ENCODE measurements around the gene MZB1.
"Not testable (repeated sequence)": the region's sequence is repeated elsewhere in the genome, so short reads cannot be mapped to it uniquely, and the experiment has no call there.

The MZB1 gene

DNA sequence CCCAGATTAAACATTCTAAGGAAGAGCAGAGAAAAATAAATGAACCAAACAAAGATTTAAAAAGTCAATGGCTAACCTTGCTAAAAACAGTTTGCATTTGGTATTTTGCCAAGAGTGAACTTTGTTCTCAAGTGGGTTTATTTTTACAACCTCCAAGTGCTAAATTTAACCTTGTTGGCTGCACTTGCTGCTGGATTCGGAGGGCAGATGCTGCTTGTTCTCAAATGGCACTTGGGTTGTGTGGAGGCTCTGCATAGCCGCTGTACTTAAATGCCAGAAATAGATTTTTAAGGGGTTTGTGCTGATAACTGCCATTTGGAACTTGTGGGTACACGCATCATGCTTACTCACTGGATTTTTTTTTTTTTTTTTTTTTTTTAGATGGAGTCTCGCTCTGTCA is 27.5 kb upstream of the MZB1 start:
- H3K9ac ChIP-seq (ENCODE audit: low read length), result no peak overlapping the region
- peaks cover 7% of the 10 kb centered on the region for H3K36me3 ChIP-seq (ENCODE audit: control insufficient read depth, insufficient read depth, low read length)
- no peaks in the 10 kb centered on the region for H3K27me3 ChIP-seq (ENCODE audit: control insufficient read depth, insufficient read depth, low read length)
- H3K4me3 ChIP-seq (ENCODE audit: low read length), result no peak overlapping the region
- no peak overlapping the region for H3K27ac ChIP-seq (ENCODE audit: low read depth, low read length)
- H3K4me1 ChIP-seq (ENCODE audit: control insufficient read depth, insufficient read depth, low read length), result peaks cover 23% of the 10 kb centered on the region

DNA sequence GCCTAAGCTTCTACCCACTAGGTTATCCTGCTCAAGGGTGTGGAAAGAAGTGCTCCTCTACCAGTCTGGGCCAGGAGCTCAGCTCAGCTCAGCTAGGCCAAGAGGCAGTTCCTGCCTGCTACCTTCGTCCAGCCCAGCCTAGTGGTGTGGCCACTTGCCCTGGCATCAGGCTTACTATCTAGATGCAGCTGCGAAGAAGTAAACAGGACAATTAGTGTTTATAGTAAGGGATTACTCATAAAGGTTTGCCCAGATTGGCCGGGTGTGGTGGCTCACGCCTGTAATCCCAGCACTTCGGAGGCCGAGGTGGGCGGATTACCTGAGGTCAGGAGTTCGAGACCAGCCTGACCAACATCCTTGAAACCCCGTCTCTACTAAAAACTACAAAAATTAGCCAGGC is 26.9 kb upstream of the MZB1 start:
- no peak overlapping the region for H3K9ac ChIP-seq (ENCODE audit: low read length)

GRCh38 chr5:139415869-139416268 is 26.2 kb upstream of the MZB1 start:
- no peaks in the 10 kb centered on the region for H3K27me3 ChIP-seq (ENCODE audit: control insufficient read depth, insufficient read depth, low read length)
- no peak overlapping the region for H3K4me3 ChIP-seq (ENCODE audit: low read length)
- H3K9ac ChIP-seq (ENCODE audit: low read length), result no peak overlapping the region
- H3K27ac ChIP-seq (ENCODE audit: low read depth, low read length), result no peak overlapping the region
- peaks cover 7% of the 10 kb centered on the region for H3K36me3 ChIP-seq (ENCODE audit: control insufficient read depth, insufficient read depth, low read length)
- H3K4me1 ChIP-seq (ENCODE audit: control insufficient read depth, insufficient read depth, low read length), result peaks cover 28% of the 10 kb centered on the region

More for the DNA sequence above, 26.9 kb upstream of the MZB1 start:
- Histone ChIP-seq H3K4me1 (ENCODE audit: control insufficient read depth, insufficient read depth, low read length) (peaks cover 23% of the 10 kb centered on the region), H3K36me3 (ENCODE audit: control insufficient read depth, insufficient read depth, low read length) (peaks cover 7% of the 10 kb centered on the region), H3K27ac (ENCODE audit: low read depth, low read length) (no peak overlapping the region), H3K27me3 (ENCODE audit: control insufficient read depth, insufficient read depth, low read length) (no peaks in the 10 kb centered on the region), H3K4me3 (ENCODE audit: low read length) (no peak overlapping the region)

GRCh38 chr5:139415221-139415861 is 25.6 kb upstream of the MZB1 start:
- Histone ChIP-seq H3K36me3 (ENCODE audit: control insufficient read depth, insufficient read depth, low read length) (peaks cover 7% of the 10 kb centered on the region), H3K4me1 (ENCODE audit: control insufficient read depth, insufficient read depth, low read length) (peaks cover 33% of the 10 kb centered on the region), H3K27me3 (ENCODE audit: control insufficient read depth, insufficient read depth, low read length) (no peaks in the 10 kb centered on the region), H3K27ac (ENCODE audit: low read depth, low read length) (no peak overlapping the region), H3K9ac (ENCODE audit: low read length) (no peak overlapping the region), H3K4me3 (ENCODE audit: low read length) (no peak overlapping the region)

DNA sequence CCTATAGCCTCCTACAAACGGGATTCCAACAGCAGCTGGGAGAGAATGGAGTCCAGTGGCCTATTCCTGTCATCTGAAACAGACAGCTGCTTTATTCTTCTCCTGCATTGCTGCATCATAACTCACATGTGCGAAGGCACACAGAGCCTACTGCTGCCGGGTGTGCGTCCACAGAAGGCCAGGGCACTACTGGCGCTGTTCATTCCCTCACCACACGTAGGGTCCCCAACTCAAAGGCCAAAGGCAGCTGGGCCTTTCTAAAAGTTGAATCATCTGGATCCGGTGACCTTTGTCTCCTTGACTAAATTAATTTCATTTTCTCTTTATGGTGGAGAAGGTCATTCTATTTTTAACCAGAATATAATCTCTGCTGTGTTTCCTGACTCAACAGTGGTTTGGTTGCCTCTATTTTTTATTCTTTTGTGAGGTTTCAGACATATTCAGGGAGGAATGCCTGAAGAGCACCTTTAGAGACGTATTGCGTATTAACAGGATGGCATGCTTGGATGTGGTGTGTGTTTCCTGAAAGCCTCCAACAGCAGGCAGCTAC is 24.9 kb upstream of the MZB1 start:
- peak overlapping the region; percentile 44 for H3K27ac ChIP-seq (ENCODE audit: low read depth, low read length)
- H3K4me3 ChIP-seq (ENCODE audit: low read length), result peak overlapping the region; percentile 22
- H3K27me3 ChIP-seq (ENCODE audit: control insufficient read depth, insufficient read depth, low read length), result no peaks in the 10 kb centered on the region
- no peak overlapping the region for H3K9ac ChIP-seq (ENCODE audit: low read length)
- H3K36me3 ChIP-seq (ENCODE audit: control insufficient read depth, insufficient read depth, low read length), result peaks cover 7% of the 10 kb centered on the region
- peaks cover 40% of the 10 kb centered on the region for H3K4me1 ChIP-seq (ENCODE audit: control insufficient read depth, insufficient read depth, low read length)

DNA sequence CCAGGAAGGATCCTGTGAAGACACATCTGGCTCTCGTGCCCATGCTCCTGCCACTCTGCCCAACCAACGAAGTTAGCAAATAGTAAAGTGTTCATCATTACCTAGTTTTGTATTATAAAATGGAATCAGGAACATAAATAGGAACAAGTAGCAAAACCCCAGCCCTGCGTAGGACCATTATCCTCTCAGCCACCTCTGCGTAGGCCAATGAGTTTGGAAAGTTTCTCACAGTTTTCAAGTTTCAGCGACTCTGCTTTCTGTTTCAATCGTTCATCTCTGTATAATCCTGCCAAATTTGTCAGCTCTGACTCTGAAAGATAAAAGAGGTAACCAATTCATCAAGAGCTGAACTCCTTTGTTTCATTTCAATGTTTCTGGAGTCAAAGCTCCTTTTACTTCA is 24.2 kb upstream of the MZB1 start:
- H3K9ac ChIP-seq (ENCODE audit: low read length), result no peak overlapping the region
- H3K27ac ChIP-seq (ENCODE audit: low read depth, low read length), result no peak overlapping the region
- peaks cover 41% of the 10 kb centered on the region for H3K4me1 ChIP-seq (ENCODE audit: control insufficient read depth, insufficient read depth, low read length)
- H3K36me3 ChIP-seq (ENCODE audit: control insufficient read depth, insufficient read depth, low read length), result peaks cover 2% of the 10 kb centered on the region
- no peaks in the 10 kb centered on the region for H3K27me3 ChIP-seq (ENCODE audit: control insufficient read depth, insufficient read depth, low read length)
- H3K4me3 ChIP-seq (ENCODE audit: low read length), result no peak overlapping the region

DNA sequence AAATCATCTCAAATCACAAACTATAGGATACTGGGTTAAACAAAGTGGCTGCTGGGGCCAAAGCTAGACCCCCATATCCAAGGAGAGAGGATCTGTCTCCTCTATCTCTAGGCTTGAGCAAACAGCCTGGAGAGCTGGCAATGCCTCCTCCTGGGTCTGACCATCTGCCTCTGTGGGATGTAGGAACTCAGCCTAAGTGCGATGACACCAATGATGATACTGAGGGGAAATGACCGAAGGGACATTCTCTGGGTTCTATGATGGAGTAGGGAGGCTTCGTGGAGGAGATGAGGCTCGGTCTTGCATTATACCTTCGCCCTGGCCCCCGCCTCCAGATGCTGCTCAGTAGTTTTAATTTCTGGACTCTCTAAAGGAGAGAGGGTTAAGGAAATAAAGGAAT is 23.4 kb upstream of the MZB1 start:
- no peaks in the 10 kb centered on the region for H3K27me3 ChIP-seq (ENCODE audit: control insufficient read depth, insufficient read depth, low read length)
- H3K4me3 ChIP-seq (ENCODE audit: low read length), result no peak overlapping the region
- H3K36me3 ChIP-seq (ENCODE audit: control insufficient read depth, insufficient read depth, low read length), result peaks cover 2% of the 10 kb centered on the region
- H3K9ac ChIP-seq (ENCODE audit: low read length), result no peak overlapping the region
- H3K27ac ChIP-seq (ENCODE audit: low read depth, low read length), result no peak overlapping the region
- peaks cover 41% of the 10 kb centered on the region for H3K4me1 ChIP-seq (ENCODE audit: control insufficient read depth, insufficient read depth, low read length)

DNA sequence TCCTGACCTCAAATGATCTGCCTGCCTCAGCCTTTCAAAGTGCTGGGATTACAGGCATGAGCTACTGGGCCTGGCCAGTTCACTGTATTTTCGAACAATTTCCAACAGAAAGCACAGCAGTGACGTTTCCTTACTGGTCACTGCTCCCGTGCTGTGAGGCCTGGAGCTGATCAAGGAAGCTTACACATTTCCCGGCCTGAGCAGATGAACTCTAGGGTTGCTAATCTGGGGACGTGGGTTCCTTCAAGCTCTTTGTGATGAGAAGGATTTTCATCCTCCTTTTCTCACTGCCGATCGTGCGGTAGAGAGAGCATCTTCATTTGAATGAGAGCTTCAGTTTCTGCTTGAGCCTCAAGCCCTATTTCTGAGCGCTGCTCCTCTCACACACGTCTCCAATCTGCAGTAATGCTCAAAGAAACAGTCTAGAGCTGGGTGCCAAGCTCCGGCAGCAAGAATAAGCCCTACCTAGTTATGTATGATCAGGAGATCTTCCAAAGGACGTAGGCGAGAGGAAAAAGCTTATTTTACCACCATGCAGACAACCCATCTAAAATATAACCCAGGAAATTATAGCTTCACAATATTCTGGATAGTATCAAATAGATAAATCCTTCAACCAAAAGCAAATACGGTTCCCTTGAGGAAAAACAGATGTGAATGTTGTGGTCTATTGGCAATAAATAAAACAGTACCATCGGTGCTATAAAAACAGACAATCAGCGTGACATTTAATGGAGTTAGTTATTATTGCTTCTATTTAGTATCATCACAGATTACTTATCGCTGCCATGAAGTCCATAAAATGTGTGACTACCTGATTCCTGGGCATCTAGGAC is 21.5 kb upstream of the MZB1 start:
- Histone ChIP-seq H3K4me3 (ENCODE audit: low read length) (no peak overlapping the region), H3K27ac (ENCODE audit: low read depth, low read length) (peak overlapping the region; percentile 62), H3K4me1 (ENCODE audit: control insufficient read depth, insufficient read depth, low read length) (peaks cover 34% of the 10 kb centered on the region), H3K27me3 (ENCODE audit: control insufficient read depth, insufficient read depth, low read length) (no peaks in the 10 kb centered on the region), H3K9ac (ENCODE audit: low read length) (no peak overlapping the region), H3K36me3 (ENCODE audit: control insufficient read depth, insufficient read depth, low read length) (no peaks in the 10 kb centered on the region)

DNA sequence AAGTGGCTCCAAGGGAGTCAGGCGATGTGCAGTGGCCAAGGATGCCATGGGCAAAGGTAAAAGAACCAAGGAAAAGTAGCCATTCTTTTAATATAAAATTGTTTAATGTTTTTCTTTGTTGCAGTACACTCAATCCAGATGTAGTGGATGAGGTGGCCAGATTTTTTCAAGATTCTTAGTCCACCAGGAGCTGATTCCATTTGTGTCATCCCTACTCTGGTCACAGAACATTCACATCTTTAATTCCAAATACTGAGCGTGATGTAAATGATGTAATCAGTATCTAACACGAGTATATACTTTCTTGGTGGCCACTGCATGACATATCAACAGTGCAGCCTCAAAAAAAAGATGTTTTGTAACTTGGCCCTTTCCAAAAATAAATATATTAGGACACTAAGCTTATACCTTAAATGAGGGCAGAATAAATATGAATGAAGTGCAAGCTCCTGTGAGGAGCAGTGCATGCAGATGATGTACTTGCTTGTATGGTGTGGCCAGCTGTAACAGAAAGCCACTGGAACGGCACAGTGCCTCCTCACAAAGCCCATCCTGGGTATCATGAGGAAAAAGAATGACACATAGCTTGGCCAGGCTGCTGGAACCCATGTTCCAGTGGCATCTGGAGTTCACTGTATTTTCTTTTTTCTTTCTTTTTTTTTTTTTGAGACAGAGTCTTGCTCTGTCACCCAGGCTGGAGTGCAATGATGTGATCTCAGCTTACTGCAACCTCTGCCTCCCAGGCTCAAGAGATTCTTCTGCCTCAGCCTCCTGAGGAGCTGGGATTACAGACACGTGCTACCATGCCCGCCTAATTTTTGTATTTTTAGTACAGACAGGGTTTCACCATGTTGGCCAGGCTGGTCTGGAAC is 20.6 kb upstream of the MZB1 start:
- no peak overlapping the region for H3K27ac ChIP-seq (ENCODE audit: low read depth, low read length)
- H3K4me3 ChIP-seq (ENCODE audit: low read length), result no peak overlapping the region
- no peaks in the 10 kb centered on the region for H3K27me3 ChIP-seq (ENCODE audit: control insufficient read depth, insufficient read depth, low read length)
- no peak overlapping the region for H3K9ac ChIP-seq (ENCODE audit: low read length)
- H3K36me3 ChIP-seq (ENCODE audit: control insufficient read depth, insufficient read depth, low read length), result no peaks in the 10 kb centered on the region
- peaks cover 26% of the 10 kb centered on the region for H3K4me1 ChIP-seq (ENCODE audit: control insufficient read depth, insufficient read depth, low read length)

GRCh38 chr5:139409116-139409515 is 19.4 kb upstream of the MZB1 start:
- not testable (repeated sequence) for H3K36me3 ChIP-seq (ENCODE audit: control insufficient read depth, insufficient read depth, low read length); H3K9ac ChIP-seq (ENCODE audit: low read length); H3K27ac ChIP-seq (ENCODE audit: low read depth, low read length); H3K27me3 ChIP-seq (ENCODE audit: control insufficient read depth, insufficient read depth, low read length); H3K4me3 ChIP-seq (ENCODE audit: low read length)
- peaks cover 21% of the 10 kb centered on the region for H3K4me1 ChIP-seq (ENCODE audit: control insufficient read depth, insufficient read depth, low read length)

DNA sequence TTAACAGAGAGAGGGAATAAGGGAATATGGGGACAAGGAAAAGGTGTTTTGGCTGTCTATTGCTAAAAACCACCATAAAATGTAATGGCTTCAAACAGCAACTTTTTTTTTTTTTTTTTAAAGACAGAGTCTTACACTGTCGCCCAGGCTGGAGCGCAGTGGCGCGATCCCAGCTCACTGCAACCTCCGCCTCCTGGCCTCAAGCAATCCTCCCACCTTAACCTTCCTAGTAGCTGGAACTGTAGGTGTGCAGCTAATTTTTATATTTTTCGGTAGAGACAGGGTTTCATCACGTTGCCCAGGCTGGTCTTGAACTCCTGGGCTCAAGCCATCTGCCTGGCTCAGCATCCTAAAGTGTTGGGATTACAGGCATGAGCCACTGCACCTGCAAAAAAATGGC is 18.5 kb upstream of the MZB1 start:
- H3K4me1 ChIP-seq (ENCODE audit: control insufficient read depth, insufficient read depth, low read length), result peaks cover 21% of the 10 kb centered on the region
- H3K4me3 ChIP-seq (ENCODE audit: low read length), result no peak overlapping the region
- no peaks in the 10 kb centered on the region for H3K36me3 ChIP-seq (ENCODE audit: control insufficient read depth, insufficient read depth, low read length)
- H3K27ac ChIP-seq (ENCODE audit: low read depth, low read length), result no peak overlapping the region
- no peaks in the 10 kb centered on the region for H3K27me3 ChIP-seq (ENCODE audit: control insufficient read depth, insufficient read depth, low read length)
- H3K9ac ChIP-seq (ENCODE audit: low read length), result no peak overlapping the region

- Histone ChIP-seq H3K9ac (ENCODE audit: low read length) (no peak overlapping the region), H3K36me3 (ENCODE audit: control insufficient read depth, insufficient read depth, low read length) (no peaks in the 10 kb centered on the region), H3K4me1 (ENCODE audit: control insufficient read depth, insufficient read depth, low read length) (peaks cover 21% of the 10 kb centered on the region), H3K27me3 (ENCODE audit: control insufficient read depth, insufficient read depth, low read length) (no peaks in the 10 kb centered on the region), H3K27ac (ENCODE audit: low read depth, low read length) (no peak overlapping the region), H3K4me3 (ENCODE audit: low read length) (no peak overlapping the region)
Observed at GRCh38 chr5:139407517-139407916, 17.8 kb upstream of the MZB1 start.

Data from rectal smooth muscle tissue (tissue), 1 donor.